GM12878 (cell line): ENCODE data around the gene LHFPL2. TPM values are rescaled to one million over a fixed set of nuclear protein-coding genes. Genes with fewer than 3 reads are reported as not detected.

Experiments
- ATAC-seq: fragments of 200-7000 bp; cut with Tn5 transposase; 3 replicates; pipeline ENCODE4 v1.9.1; 2020; ENCODE audit warnings: mild to moderate bottlenecking, moderate library complexity
- BruUV-seq: library from RNA; stranded (reverse); fragments of 400-500 nt; replicated peaks from 2 replicates; lab custom pipeline; 2021; lab: Mats Ljungman, UMichigan
- CTCF ChIA-PET: fragments of 300-600 bp; sonication (Branson Sonifier 250); formaldehyde crosslinking; extraction: SDS; loops from one replicate; lab custom pipeline; 2021; ENCODE audit warnings: inconsistent platforms; lab: Yijun Ruan, JAX
- POLR2A ChIA-PET: fragments of 350-600 bp; formaldehyde crosslinking; extraction: SDS; loops from one replicate; lab custom pipeline; 2021; ENCODE audit warnings: inconsistent platforms; lab: Charles Lee
- RAD21 ChIA-PET: fragments of 300-600 bp; sonication (Branson Sonifier 250); formaldehyde crosslinking; loops from one replicate; lab custom pipeline; 2023; ENCODE audit warnings: antibody characterized with exemption; ENCODE audit not compliant: unreplicated experiment; lab: Charles Lee
- SMC1A ChIA-PET: fragments of 300-600 bp; sonication (Branson Sonifier 250); formaldehyde crosslinking; loops from one replicate; lab custom pipeline; 2023; ENCODE audit not compliant: unreplicated experiment, uncharacterized antibody; lab: Charles Lee
- DNase-seq: peaks from one replicate; pipeline ENCODE4 v3.0.0-alpha.2; 2011; ENCODE audit warnings: low read depth, low spot score
- FAIRE-seq: peaks from 3 replicates; lab custom pipeline; 2011; peaks lifted over from hg19 to GRCh38; lab: Jason Lieb, UNC
- H2AFZ ChIP-seq: 2 replicates; pipeline ENCODE4 v1.6.0; 2011; ENCODE audit warnings: low read depth, low read length, control low read depth; ENCODE audit not compliant: control insufficient read depth
- H3K27ac ChIP-seq: 2 replicates; pipeline ENCODE4 v1.5.1; 2011; ENCODE audit warnings: control low read depth; ENCODE audit not compliant: control insufficient read depth, insufficient read depth
- H3K27me3 ChIP-seq, 2 experiments: replicated peaks in 1 of 2; 2 replicates each; pipeline versions ENCODE4 v1.6.0 to v1.6.1; 2011; ENCODE audit warnings: low read length in 1 of 2; ENCODE audit not compliant: control insufficient read depth in 2 of 2, insufficient read depth in 2 of 2
- H3K36me3 ChIP-seq, 2 experiments: 2 replicates each; pipeline ENCODE4 v1.5.1; 2011; ENCODE audit warnings: low read length in 1 of 2; ENCODE audit not compliant: control insufficient read depth in 2 of 2, insufficient read depth in 2 of 2
- H3K4me1 ChIP-seq: 2 replicates; pipeline ENCODE4 v1.6.1; 2011; ENCODE audit warnings: mild to moderate bottlenecking, low read length, moderate library complexity, mixed read lengths; ENCODE audit not compliant: control insufficient read depth, insufficient read depth
- H3K4me2 ChIP-seq: 2 replicates; pipeline ENCODE4 v1.6.0; 2011; ENCODE audit warnings: control low read depth; ENCODE audit not compliant: control insufficient read depth, insufficient read depth
- H3K4me3 ChIP-seq: fragments of 200-600 bp; sonication (generic); 2 replicates; pipeline ENCODE4 v1.5.1; 2016
- H3K79me2 ChIP-seq: 2 replicates; pipeline ENCODE4 v1.6.0; 2011; ENCODE audit warnings: low read length; ENCODE audit not compliant: control insufficient read depth, insufficient read depth
- H3K9ac ChIP-seq: 2 replicates; pipeline ENCODE4 v1.8.0; 2011; ENCODE audit warnings: low read length, control low read depth, mixed read lengths; ENCODE audit not compliant: control insufficient read depth, insufficient read depth
- H3K9me3 ChIP-seq: replicated peaks from 3 replicates; pipeline ENCODE4 v1.5.1; 2011; ENCODE audit warnings: mild to moderate bottlenecking, low read length; ENCODE audit not compliant: control insufficient read depth, insufficient read depth
- H4K20me1 ChIP-seq: 2 replicates; pipeline ENCODE4 v1.6.0; 2011; ENCODE audit not compliant: control insufficient read depth, insufficient read depth
- BHLHE40 ChIP-seq, 2 experiments: fragments of 450-650 bp in 1 of 2; IDR thresholded peaks; 2 replicates each; pipeline ENCODE4 v1.6.1; 2011 to 2017; ENCODE audit warnings: low read depth in 2 of 2, borderline replicate concordance in 1 of 2, improper control_type of control experiment in 1 of 2, low read length in 1 of 2, mild to moderate bottlenecking in 1 of 2
- CHD4 ChIP-seq: fragments of 200-600 bp; sonication (generic); IDR thresholded peaks from 2 replicates; pipeline ENCODE4 v1.6.1; 2016; ENCODE audit warnings: mild to moderate bottlenecking
- CREM ChIP-seq: IDR thresholded peaks from 2 replicates; pipeline ENCODE4 v1.6.1; 2014; ENCODE audit warnings: antibody characterized with exemption, low read depth
- ESRRA ChIP-seq: IDR thresholded peaks from 2 replicates; pipeline ENCODE4 v1.6.1; 2012; ENCODE audit warnings: mild to moderate bottlenecking, low read length, improper control_type of control experiment
- ETV6 ChIP-seq, 2 experiments: fragments of 450-650 bp in 1 of 2; IDR thresholded peaks in 1 of 2; conservative IDR thresholded peaks in 1 of 2; 2 replicates each; pipeline ENCODE4 v1.6.1; 2014; ENCODE audit warnings: antibody characterized with exemption in 1 of 2, borderline replicate concordance in 1 of 2, low read depth in 1 of 2, mild to moderate bottlenecking in 1 of 2, moderate library complexity in 1 of 2
- HDGF ChIP-seq: fragments of 450-650 bp; IDR thresholded peaks from 2 replicates; pipeline ENCODE4 v1.6.1; 2016; ENCODE audit warnings: antibody characterized with exemption
- IKZF2 ChIP-seq, 2 experiments: fragments of 450-650 bp; IDR thresholded peaks; 2 replicates each; pipeline ENCODE4 v1.6.1; 2017; ENCODE audit warnings: mild to moderate bottlenecking in 2 of 2, moderate library complexity in 2 of 2
- NFIC ChIP-seq: IDR thresholded peaks from 2 replicates; pipeline ENCODE4 v1.6.1; 2012; ENCODE audit warnings: low read depth, mild to moderate bottlenecking, inconsistent platforms, low read length, moderate library complexity
- NR2C1 ChIP-seq: fragments of 450-650 bp; IDR thresholded peaks from 2 replicates; pipeline ENCODE4 v1.6.1; 2017; ENCODE audit warnings: antibody characterized with exemption, mild to moderate bottlenecking, moderate library complexity
- NR2F1 ChIP-seq: fragments of 450-650 bp; conservative IDR thresholded peaks from 2 replicates; pipeline ENCODE4 v1.6.1; 2017; ENCODE audit warnings: mild to moderate bottlenecking
- PAX5 ChIP-seq: IDR thresholded peaks from 2 replicates; pipeline ENCODE4 v1.6.1; 2011; ENCODE audit warnings: low read depth, low read length, borderline replicate concordance
- RB1 ChIP-seq: fragments of 450-650 bp; formaldehyde crosslinking; IDR thresholded peaks from 2 replicates; pipeline ENCODE4 v1.6.1; 2017; ENCODE audit warnings: mild to moderate bottlenecking, borderline replicate concordance
- RCOR1 ChIP-seq: conservative IDR thresholded peaks from 2 replicates; pipeline ENCODE4 v1.6.1; 2012; ENCODE audit warnings: low read depth, low read length, improper control_type of control experiment
- SPI1 ChIP-seq: IDR thresholded peaks from 2 replicates; pipeline ENCODE4 v1.6.1; 2011; ENCODE audit warnings: low read depth, mild to moderate bottlenecking, low read length, moderate library complexity, borderline replicate concordance; ENCODE audit not compliant: insufficient read depth
- TCF3 ChIP-seq: IDR thresholded peaks from 2 replicates; pipeline ENCODE4 v1.6.1; 2012; ENCODE audit warnings: low read depth, mild to moderate bottlenecking, low read length, borderline replicate concordance; ENCODE audit not compliant: insufficient read depth
- ZNF217 ChIP-seq: fragments of 450-650 bp; IDR thresholded peaks from 2 replicates; pipeline ENCODE4 v1.6.1; 2017; ENCODE audit warnings: antibody characterized with exemption, mild to moderate bottlenecking
- WGBS: methylation state at CpG from one replicate; pipeline ENCODE4 v1.1.6; 2016; ENCODE audit warnings: low lambda C conversion rate; ENCODE audit not compliant: insufficient replicate concordance, insufficient coverage; ENCODE audit errors: missing lambda C conversion rate; 5-methylcytosine and 5-hydroxymethylcytosine counted together
- in situ Hi-C: fragments of 300-500 bp; cut with MboI; formaldehyde crosslinking; loops from 9 replicates; pipeline ENCODE4 v1.14.3; 2018; ENCODE audit warnings: mixed read lengths
- intact Hi-C: fragments of 100-400 bp; cut with micrococcal nuclease; formaldehyde crosslinking; loops from one replicate; pipeline ENCODE4 v1.14.2; 2022; ENCODE audit not compliant: unreplicated experiment
- polyA plus RNA-seq, 11 experiments: library from polyadenylated mRNA; depleted of rRNA in 4 of 11; unstranded in 6 of 11; stranded (reverse) in 5 of 11; fragments of >200 nt; fragmentation: Nextera tagmentation in 4 of 11; fragmentation: Illumina TruSeq in 1 of 11; extraction: Ambion mirVana in 4 of 11; extraction: Trizol in 1 of 11; gene quantifications; 1 replicate in 1 of 11; 2 replicates in 10 of 11; pipeline versions ENCODE4 v1.2.1 to v1.2.3, GENCODE V29; 2011 to 2016; ENCODE audit warnings: inconsistent platforms in 2 of 11, missing spikeins in 2 of 11, low read depth in 1 of 11
- total RNA-seq, 4 experiments: library from RNA; depleted of rRNA in 3 of 4; stranded (reverse); fragments of >200 nt in 3 of 4; fragmentation: Illumina TruSeq in 1 of 4; extraction: Trizol in 1 of 4; gene quantifications; 2 replicates each; pipeline versions ENCODE4 v1.2.1 to v1.2.3, GENCODE V29; 2013 to 2021
- TF ChIP-seq, protein P1 (sequence below): IDR thresholded peaks from 2 replicates; pipeline ENCODE4 v1.6.1; 2011; ENCODE audit warnings: borderline replicate concordance, low read depth, mild to moderate bottlenecking, moderate library complexity, mixed read lengths, low read length; ENCODE audit not compliant: insufficient read depth; ENCODE audit errors: extremely low read length
- TF ChIP-seq, protein P2 (sequence below): fragments of 150-350 bp; IDR thresholded peaks from 2 replicates; pipeline ENCODE4 v1.6.1; 2016; ENCODE audit warnings: low read depth, low read length

Gene LHFPL2
- total and polyA plus RNA-seq, 10 of the 15 experiments (the other 5 are each of a cell fraction or from before 2014, with no cell fraction given): 4.1 to 21.8 (median 12.5) TPM

DNA sequence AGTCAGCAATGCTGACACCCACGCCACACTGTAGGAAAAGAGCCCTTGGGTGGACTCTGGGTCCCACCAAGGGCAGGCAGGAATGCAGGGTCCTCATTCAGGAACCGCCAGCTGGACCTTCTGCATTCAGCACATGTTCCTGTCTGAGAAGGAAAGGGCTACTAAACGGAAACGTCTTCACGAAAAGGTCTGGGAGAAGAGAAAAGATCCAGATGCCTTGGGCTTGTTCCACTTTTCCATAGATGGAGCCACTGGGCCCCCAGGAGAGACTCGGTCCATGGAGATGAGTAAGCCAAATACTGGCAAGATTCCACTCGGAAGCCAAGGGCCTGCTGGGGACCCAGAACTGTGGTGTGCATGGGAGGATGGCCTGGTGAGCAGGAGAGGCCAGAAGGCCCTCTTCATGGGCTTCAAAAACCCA, 38.4 kb downstream of the LHFPL2 start:
- H3K27me3 ChIP-seq: no peaks in the 10 kb centered on the region
- 86% methylated on average over 7 of the region's 7 CpGs for WGBS
- FAIRE-seq (no peak), DNase-seq (no peak), ATAC-seq (no peak)
- H4K20me1 ChIP-seq: no peaks in the 10 kb centered on the region
- H3K4me2 ChIP-seq: no peak overlapping the region
- H3K79me2 ChIP-seq: no peaks in the 10 kb centered on the region
- RAD21 ChIA-PET: no interaction called here
- intact Hi-C loops (no loop called here), in situ Hi-C loops (no loop called here)
- no peak overlapping the region for H3K27ac ChIP-seq
- no TSS peak for BruUV-seq
- CTCF ChIA-PET: interaction anchor here (0.8 kb wide), 1 partner anchor 17 kb away, joined by 3 read pairs; no protein-coding TSS in a partner anchor
- H3K36me3 ChIP-seq: peaks cover 0 to 5% of the 10 kb centered on the region in 2 experiments; a peak in 3 of 4 replicates
- H3K9me3 ChIP-seq: no peaks in the 10 kb centered on the region
- H3K4me3 ChIP-seq: no peak overlapping the region
- POLR2A ChIA-PET: no interaction called here
- H3K9ac ChIP-seq: no peak overlapping the region
- H3K4me1 ChIP-seq: no peaks in the 10 kb centered on the region
- SMC1A ChIA-PET: interaction anchor here (0.8 to 1.3 kb wide), 5 partner anchors 8 to 59 kb away, joined by 3 read pairs; no protein-coding TSS in a partner anchor
- no peak overlapping the region for H2AFZ ChIP-seq
- TF ChIP-seq CHD4: no peak
- no peak for TF ChIP-seq CREM
- TF ChIP-seq NR2C1: no peak
- no peak for TF ChIP-seq RCOR1
- TF ChIP-seq, protein P1, sequence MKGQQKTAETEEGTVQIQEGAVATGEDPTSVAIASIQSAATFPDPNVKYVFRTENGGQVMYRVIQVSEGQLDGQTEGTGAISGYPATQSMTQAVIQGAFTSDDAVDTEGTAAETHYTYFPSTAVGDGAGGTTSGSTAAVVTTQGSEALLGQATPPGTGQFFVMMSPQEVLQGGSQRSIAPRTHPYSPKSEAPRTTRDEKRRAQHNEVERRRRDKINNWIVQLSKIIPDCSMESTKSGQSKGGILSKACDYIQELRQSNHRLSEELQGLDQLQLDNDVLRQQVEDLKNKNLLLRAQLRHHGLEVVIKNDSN: no peak
- TF ChIP-seq SPI1: no peak
- TF ChIP-seq HDGF: no peak
- TF ChIP-seq NR2F1: no peak
- no peak for TF ChIP-seq RB1
- no peak for TF ChIP-seq PAX5
- no peak for TF ChIP-seq ETV6 (conservative IDR thresholded peaks at IDR 0.05 in 1 of 2, IDR thresholded peaks at IDR 0.05 in 1 of 2; ENCODE audit: borderline replicate concordance in 1 of 2, low read depth in 1 of 2)
- TF ChIP-seq NFIC: no peak
- no peak for TF ChIP-seq BHLHE40 (IDR thresholded peaks at IDR 0.05; ENCODE audit: borderline replicate concordance in 1 of 2, low read depth in 2 of 2, low read length in 1 of 2)
- no peak for TF ChIP-seq IKZF2 (IDR thresholded peaks at IDR 0.05)
- TF ChIP-seq, protein P2, sequence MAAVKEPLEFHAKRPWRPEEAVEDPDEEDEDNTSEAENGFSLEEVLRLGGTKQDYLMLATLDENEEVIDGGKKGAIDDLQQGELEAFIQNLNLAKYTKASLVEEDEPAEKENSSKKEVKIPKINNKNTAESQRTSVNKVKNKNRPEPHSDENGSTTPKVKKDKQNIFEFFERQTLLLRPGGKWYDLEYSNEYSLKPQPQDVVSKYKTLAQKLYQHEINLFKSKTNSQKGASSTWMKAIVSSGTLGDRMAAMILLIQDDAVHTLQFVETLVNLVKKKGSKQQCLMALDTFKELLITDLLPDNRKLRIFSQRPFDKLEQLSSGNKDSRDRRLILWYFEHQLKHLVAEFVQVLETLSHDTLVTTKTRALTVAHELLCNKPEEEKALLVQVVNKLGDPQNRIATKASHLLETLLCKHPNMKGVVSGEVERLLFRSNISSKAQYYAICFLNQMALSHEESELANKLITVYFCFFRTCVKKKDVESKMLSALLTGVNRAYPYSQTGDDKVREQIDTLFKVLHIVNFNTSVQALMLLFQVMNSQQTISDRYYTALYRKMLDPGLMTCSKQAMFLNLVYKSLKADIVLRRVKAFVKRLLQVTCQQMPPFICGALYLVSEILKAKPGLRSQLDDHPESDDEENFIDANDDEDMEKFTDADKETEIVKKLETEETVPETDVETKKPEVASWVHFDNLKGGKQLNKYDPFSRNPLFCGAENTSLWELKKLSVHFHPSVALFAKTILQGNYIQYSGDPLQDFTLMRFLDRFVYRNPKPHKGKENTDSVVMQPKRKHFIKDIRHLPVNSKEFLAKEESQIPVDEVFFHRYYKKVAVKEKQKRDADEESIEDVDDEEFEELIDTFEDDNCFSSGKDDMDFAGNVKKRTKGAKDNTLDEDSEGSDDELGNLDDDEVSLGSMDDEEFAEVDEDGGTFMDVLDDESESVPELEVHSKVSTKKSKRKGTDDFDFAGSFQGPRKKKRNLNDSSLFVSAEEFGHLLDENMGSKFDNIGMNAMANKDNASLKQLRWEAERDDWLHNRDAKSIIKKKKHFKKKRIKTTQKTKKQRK: no peak
- TF ChIP-seq ZNF217: no peak
- no peak for TF ChIP-seq ESRRA
- no peak for TF ChIP-seq TCF3
